Activated T-cell treated with anti-CD3 and anti-CD28 coated beads, Interleukin-2, amount 50 U/mL, for 4 hours (primary cell): ENCODE results near the gene STK17A. TPM values are rescaled to one million over a fixed set of nuclear protein-coding genes. Genes with fewer than 3 reads are reported as not detected.

Source experiments
- ATAC-seq, 2 donors: fragments of 200-7000 bp; cut with Tn5 transposase; one replicate each; pipeline ENCODE4 v1.10.0; 2021
- DNase-seq: peaks from one replicate; pipeline ENCODE4 v3.0.0-alpha.2; 2020
- H3K27me3 Mint-ChIP-seq: one replicate; pipeline ENCODE4 v1.8.0; 2021; ENCODE audit warnings: low read depth, mixed read lengths
- H3K36me3 Mint-ChIP-seq: one replicate; pipeline ENCODE4 v1.8.0; 2022; ENCODE audit warnings: mixed read lengths; ENCODE audit not compliant: insufficient read depth
- H3K4me1 Mint-ChIP-seq: one replicate; pipeline ENCODE4 v1.8.0; 2021; ENCODE audit warnings: low read depth, mixed read lengths
- H3K4me3 Mint-ChIP-seq: one replicate; pipeline ENCODE4 v1.8.0; 2021; ENCODE audit warnings: mild to moderate bottlenecking, moderate library complexity, mixed read lengths
- H3K9me3 Mint-ChIP-seq: one replicate; pipeline ENCODE4 v1.8.0; 2021; ENCODE audit warnings: mixed read lengths
- total RNA-seq, 3 donors: library from RNA; stranded (reverse); gene quantifications; one replicate each; pipeline ENCODE4 v1.2.1, GENCODE V29; 2021

The STK17A gene
- total RNA-seq, 3 donors from 2014 or later = 32.0 to 40.1 (median 33.3) TPM

DNA sequence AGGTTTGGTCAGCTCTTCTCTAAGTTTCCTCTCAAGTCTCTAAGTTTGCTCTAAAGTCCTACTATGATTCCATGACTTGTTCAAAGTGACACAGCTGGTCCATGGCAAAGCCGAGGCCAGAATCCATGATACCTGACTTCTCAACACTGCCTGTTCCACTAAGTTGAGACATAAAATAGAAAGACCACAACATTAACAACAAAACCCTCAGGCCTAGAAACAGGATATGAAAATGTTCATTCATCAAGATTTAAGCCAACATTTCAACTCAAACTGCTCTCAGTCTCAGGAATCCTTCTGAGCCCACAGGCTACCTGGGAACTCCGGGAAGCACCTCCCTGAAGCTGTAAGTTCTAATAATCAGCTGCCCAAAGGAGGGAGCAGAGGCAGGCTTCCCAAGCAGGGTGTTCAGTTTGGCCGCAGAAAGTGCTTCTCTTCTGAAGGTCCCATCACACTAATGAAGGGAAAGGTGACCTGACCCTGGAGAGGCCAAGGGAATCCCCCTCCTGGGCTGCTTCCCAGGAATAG is 62.9 kb downstream of the STK17A start:
- Mint-ChIP-seq H3K4me3 (no peak overlapping the region), H3K9me3 (no peaks in the 10 kb centered on the region), H3K27me3 (no peaks in the 10 kb centered on the region), H3K4me1 (peaks cover 89% of the 10 kb centered on the region), H3K36me3 (peaks cover 46% of the 10 kb centered on the region)
- DNase-seq (no peak), ATAC-seq (no peak)

DNA sequence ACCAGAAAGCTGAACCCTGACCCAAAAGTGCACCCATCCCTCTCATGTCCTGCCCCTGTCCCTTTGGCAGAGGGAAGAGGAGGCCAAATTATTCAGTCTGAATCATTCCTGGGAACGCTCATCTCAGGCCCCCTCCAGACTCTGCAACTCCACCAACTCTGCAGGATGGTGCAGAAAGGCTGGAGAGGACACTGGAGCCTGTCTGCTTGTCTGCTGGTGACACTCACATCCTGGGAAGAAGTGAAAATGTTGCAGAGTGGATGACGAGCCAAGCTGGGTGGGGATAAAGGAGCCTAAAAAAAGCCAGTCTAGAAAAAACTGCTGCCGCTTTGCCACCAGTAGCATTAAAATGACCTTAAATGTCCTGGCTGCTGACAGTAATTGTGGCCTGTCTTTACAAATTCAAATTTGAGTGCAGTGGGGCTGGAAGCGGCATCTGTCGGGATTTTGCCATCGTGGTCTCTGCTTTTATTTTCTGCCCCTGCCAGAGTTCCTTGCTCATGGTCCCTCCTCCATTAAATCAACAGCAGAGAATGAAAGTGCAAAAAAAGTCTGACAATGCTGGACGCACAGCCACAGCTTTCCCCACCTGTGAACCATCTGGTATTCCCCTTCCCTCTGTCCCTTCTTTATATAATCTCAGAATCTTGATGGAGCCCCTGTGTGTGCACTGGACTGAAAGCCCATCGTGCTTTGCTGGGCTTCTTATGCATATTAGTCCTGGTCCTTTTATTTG is 63.9 kb downstream of the STK17A start:
- H3K36me3 Mint-ChIP-seq = peaks cover 50% of the 10 kb centered on the region
- peak overlapping the region; percentile 19 for H3K4me3 Mint-ChIP-seq
- no peaks in the 10 kb centered on the region for H3K9me3 Mint-ChIP-seq
- ATAC-seq (no peak), DNase-seq (no peak)
- H3K4me1 Mint-ChIP-seq = peaks cover 92% of the 10 kb centered on the region
- H3K27me3 Mint-ChIP-seq = no peaks in the 10 kb centered on the region

DNA sequence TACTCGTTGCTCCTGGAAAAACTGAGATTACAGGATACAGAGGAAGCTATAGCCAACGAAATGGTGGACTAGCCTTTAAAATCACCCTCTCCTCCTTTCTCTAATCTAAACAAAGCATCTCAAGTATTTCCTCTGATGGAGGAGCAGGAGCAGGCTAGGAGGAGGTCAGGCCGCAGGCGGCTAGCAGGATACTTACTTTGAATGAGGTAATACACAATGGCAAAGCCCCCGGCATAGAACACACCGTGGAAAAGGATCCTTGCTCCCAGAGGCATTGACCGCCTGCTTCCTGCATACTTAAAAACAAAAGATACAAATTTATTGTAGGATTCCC is 64.4 kb downstream of the STK17A start:
- peaks cover 52% of the 10 kb centered on the region for H3K36me3 Mint-ChIP-seq
- no peaks in the 10 kb centered on the region for H3K9me3 Mint-ChIP-seq
- H3K27me3 Mint-ChIP-seq = no peaks in the 10 kb centered on the region
- DNase-seq = no peak
- peaks cover 97% of the 10 kb centered on the region for H3K4me1 Mint-ChIP-seq
- ATAC-seq = no peak
- peak overlapping the region; percentile 19 for H3K4me3 Mint-ChIP-seq

DNA sequence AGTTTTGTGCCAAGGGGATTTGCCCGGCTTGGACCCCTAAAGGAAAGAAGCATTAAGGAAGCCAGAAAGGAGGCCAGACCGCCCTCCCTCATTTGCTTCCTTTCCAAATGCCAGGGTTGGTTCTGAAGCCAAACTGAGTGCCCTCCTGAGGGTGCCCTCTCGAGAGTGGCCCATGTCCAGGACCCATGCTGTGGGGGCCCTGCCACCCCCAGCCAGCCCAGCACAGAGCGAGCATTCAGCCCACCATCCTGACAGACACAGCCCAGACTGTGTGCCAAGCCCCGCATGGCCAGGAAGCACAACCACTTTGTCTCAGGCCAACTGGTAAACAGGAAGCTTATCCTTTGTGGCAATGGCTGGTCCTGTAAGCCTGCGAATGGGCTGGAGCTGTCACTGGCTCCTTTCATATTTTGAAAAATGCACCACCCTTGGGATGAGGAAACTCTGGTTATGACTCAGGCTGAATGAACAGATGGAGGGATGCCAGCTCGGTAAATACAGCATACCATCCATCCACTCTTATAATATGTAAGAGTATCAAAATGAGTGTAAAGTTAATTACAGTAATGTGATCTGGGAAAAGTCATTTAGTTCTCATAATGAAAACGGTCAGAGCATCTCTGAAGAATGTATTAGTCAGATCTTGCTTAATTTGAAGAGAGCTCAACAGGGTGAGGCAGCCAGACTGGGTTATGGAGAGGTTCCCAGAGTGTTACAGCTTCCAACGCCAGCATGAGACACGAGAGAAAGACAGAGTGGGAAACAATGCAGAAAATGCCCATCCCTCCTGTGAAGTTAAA is 65.0 kb downstream of the STK17A start:
- H3K4me1 Mint-ChIP-seq = peaks cover 97% of the 10 kb centered on the region
- H3K36me3 Mint-ChIP-seq = peaks cover 49% of the 10 kb centered on the region

DNA sequence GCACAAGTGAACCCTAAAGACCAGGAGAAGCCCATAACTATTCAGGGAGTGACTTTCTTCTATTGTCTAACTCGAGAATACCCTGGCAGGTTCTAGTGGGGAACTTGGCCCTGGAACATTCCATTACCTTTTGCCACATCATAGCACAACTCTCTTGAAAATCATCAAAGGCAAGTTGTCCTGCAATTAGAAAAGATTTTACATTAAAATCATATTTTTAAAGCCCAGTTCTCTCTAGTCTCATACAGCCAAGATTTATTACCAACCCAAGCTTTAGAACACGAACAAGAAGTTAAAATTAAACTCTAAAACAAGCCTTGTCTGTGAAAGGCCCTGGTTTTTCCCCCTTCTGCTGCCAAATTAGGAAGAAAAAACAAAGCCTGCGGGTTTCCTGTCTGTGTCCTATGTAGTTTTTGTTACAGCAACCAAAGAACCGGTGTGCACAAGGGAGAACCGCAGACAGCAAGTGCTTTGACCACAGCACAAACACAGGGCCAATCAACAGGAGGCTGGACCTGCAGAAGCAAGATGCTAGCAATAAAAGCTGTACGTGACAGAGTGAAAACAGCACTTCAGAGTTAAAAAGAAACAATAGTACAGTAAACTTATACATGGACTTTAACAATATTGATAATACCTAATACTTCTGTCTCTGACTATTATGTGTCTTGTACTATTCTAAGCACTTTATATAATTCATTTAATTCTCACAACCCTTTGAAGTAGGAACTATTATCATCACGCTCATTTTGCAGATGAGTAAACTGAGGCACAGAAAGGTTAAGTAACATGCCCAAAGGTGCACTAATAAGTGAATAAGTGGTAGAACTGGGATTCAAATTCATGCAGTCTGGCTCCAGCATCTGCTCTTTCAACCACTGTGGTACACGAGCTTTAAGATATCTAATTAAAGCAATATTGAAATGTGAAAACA is 65.8 kb downstream of the STK17A start:
- peak overlapping the region; percentile 76 for H3K4me3 Mint-ChIP-seq

More for the DNA sequence above, 65.0 kb downstream of the STK17A start:
- Mint-ChIP-seq H3K4me3 (peak overlapping the region; percentile 76), H3K27me3 (no peaks in the 10 kb centered on the region), H3K9me3 (no peaks in the 10 kb centered on the region)
- ATAC-seq = peak; percentile 74 to 79
- DNase-seq = no peak

DNA sequence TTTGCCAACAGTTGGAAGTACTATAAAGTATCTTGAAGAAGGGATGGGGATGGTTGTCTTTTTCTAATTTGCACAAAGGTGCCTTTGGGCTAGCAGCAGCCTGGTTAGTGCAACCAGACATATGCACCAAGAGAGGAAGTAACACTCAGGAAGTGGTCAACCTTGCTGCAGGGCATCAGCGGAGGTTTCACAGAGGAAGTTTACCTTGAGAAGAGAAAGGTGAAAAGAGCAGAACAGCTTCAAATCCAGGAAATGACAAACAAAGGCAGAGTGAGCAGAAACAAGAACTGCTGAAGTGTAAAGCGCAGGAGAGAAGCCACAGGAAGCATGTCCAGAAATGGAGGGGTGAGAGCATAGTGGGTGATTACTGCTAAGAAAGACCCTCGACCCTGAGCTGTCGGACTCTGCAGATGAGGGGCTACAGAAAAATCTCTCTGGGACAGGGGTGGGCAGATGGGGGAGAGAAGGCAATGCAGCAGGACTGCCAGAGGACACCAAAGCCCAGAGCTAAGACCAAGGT is 66.9 kb downstream of the STK17A start:
- Mint-ChIP-seq H3K27me3 (no peaks in the 10 kb centered on the region), H3K36me3 (peaks cover 39% of the 10 kb centered on the region), H3K4me3 (peak overlapping the region; percentile 76), H3K9me3 (no peaks in the 10 kb centered on the region), H3K4me1 (peaks cover 95% of the 10 kb centered on the region)
- peak; percentile 40 for DNase-seq
- ATAC-seq = peak; percentile 36 to 42

More for the DNA sequence above, 65.8 kb downstream of the STK17A start:
- peaks cover 96% of the 10 kb centered on the region for H3K4me1 Mint-ChIP-seq
- peaks cover 43% of the 10 kb centered on the region for H3K36me3 Mint-ChIP-seq
- H3K9me3 Mint-ChIP-seq = no peaks in the 10 kb centered on the region
- DNase-seq (peak; percentile 47), ATAC-seq (peak; percentile 41 to 46)
- no peaks in the 10 kb centered on the region for H3K27me3 Mint-ChIP-seq

DNA sequence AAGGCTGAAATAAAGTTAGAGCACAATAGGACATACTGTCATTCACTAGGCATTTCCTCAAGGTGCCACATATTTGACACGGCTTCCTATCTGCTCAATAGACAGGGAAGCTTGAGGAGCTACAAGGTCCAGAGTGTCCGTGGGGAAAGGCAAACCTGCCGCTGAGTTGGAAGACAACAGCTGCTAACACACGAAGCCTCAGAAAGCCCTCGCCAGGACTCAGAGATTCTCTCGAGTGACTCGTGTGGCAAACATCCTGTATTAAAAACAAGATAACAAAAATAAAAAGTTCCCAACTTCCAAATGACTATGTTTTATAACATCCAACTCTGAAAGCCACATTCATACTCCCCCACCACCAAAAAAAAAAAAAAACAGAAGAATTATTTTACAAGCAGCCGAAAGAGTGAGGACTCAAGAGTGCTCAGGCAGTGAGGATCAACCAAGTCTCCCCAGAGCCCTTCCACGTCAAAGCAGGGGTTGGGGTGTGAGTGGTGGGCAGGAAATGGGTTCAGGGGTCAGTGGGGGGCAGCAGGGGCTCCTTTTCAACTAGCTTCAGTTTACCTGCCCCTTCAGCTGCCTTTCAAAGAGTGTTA is 67.6 kb downstream of the STK17A start:
- peak overlapping the region; percentile 76 for H3K4me3 Mint-ChIP-seq
- DNase-seq (no peak), ATAC-seq (no peak)
- H3K36me3 Mint-ChIP-seq = peaks cover 34% of the 10 kb centered on the region
- no peaks in the 10 kb centered on the region for H3K9me3 Mint-ChIP-seq
- H3K4me1 Mint-ChIP-seq = peaks cover 90% of the 10 kb centered on the region
- no peaks in the 10 kb centered on the region for H3K27me3 Mint-ChIP-seq

DNA sequence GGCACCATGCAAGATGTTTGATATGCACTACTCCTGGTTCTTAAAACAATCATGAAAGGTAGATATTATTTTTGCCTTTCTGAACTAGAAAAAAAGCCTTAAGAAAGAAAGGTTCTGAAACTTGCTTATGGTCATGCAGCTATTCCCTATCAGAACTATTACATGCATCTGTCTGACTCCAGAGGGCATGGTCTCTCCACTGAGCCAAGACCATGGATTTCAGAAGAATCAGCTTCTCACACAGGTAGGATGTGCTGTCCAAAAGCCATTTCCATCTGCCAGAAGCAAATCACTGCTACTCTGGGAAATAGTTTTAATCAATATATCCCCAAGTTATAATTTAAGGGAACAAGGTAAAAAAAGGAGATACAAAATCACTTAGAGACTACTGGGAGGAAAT is 69.5 kb downstream of the STK17A start:
- no peak for DNase-seq
- no peak overlapping the region for H3K4me3 Mint-ChIP-seq
- H3K4me1 Mint-ChIP-seq = peaks cover 81% of the 10 kb centered on the region
- no peaks in the 10 kb centered on the region for H3K9me3 Mint-ChIP-seq
- ATAC-seq = no peak
- H3K36me3 Mint-ChIP-seq = peaks cover 23% of the 10 kb centered on the region
- H3K27me3 Mint-ChIP-seq = no peaks in the 10 kb centered on the region

DNA sequence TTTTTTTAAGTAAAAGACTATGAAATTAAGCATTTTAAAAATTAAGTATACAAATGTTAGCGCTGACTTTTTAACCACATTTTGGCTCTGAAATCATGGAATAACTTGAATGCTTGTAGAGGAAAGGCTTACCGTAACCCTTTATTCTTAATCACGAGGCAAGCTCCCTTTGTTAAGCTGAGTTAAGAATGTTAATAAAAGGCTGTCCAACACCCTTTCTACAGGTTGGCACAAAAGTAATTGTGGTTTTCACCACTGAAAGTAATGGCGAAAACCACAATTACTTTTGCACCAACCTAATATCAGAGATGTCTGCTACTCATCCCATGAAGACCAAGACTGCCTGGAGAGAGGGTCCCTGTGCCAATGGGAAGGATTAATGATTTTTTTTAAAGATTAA is 70.6 kb downstream of the STK17A start:
- H3K4me3 Mint-ChIP-seq = no peak overlapping the region
- no peak for ATAC-seq
- DNase-seq = no peak
- H3K36me3 Mint-ChIP-seq = peaks cover 24% of the 10 kb centered on the region
- H3K9me3 Mint-ChIP-seq = no peaks in the 10 kb centered on the region
- H3K4me1 Mint-ChIP-seq = peaks cover 78% of the 10 kb centered on the region
- H3K27me3 Mint-ChIP-seq = no peaks in the 10 kb centered on the region

DNA sequence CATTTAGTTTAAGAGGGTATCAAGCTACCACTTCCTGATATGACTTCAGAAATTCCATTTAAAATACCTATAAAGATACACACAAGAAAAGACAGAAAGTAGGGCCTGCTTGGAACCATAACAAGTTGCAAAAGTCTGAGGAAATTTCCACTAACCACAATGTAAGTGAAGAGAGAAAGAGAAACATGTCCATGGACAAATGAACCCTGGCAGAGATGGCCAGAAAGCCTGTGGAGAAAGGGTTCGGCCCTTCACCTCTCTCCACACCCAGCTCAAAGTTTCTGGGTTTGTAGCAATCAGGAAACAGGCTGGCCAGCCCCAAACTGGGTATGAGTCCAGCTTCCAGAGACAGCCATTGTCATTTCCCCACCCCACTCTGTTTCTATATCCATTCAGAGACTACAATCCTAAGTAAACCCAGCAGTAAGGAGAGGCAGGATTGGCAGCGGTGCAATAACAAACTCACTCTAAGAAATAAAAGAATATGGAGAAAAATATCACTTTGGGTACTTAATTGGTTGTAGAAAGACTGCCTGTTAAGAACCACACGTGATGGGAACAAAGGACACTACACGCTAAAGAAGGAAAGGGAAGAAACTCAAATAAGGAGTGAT is 71.1 kb downstream of the STK17A start:
- no peaks in the 10 kb centered on the region for H3K9me3 Mint-ChIP-seq
- ATAC-seq (no peak), DNase-seq (no peak)
- no peaks in the 10 kb centered on the region for H3K27me3 Mint-ChIP-seq
- no peak overlapping the region for H3K4me3 Mint-ChIP-seq
- H3K4me1 Mint-ChIP-seq = peaks cover 78% of the 10 kb centered on the region
- H3K36me3 Mint-ChIP-seq = peaks cover 27% of the 10 kb centered on the region

DNA sequence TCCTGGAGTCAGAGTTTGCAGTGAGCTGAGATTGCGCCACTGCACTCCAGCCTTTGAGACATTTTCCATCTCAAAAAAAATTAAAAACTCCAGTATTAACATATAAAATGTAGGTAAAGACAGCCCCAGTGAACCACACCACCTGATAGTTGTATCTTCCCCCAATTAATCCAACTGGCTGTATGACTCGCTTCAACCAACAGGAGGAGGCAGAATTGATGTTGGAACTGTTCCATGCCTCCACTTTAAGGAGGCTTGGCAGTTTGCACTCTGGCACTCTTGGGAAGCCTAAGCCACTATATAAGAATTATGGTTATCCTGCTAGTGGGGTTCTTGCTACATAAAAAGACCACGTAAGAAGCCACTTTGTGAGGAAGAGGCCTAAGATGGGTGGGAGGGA is 72.7 kb downstream of the STK17A start:
- H3K4me1 Mint-ChIP-seq = peaks cover 76% of the 10 kb centered on the region
- H3K9me3 Mint-ChIP-seq = no peaks in the 10 kb centered on the region
- H3K36me3 Mint-ChIP-seq = peaks cover 30% of the 10 kb centered on the region
- ATAC-seq = no peak
- no peak for DNase-seq
- H3K4me3 Mint-ChIP-seq = no peak overlapping the region
- H3K27me3 Mint-ChIP-seq = no peaks in the 10 kb centered on the region

DNA sequence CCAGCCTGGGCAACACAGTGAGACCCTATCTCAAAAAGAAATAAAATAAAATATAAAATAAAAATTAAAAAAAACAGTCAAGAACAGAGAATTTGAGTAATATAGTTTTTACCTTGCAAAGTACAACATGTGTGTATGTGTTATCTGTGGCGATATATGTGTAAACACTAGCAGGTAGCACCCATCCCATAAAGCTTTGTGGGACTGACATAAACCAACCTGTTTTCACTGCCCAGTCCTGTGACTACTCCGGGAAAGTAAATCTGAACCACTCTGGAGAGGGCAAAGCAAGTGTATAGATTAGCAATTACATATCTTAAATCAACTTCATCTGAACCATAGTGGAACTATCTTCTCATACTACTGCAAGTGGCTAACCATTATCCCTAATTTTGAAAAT is 74.1 kb downstream of the STK17A start:
- Mint-ChIP-seq H3K27me3 (no peaks in the 10 kb centered on the region), H3K9me3 (no peaks in the 10 kb centered on the region), H3K4me3 (no peak overlapping the region), H3K36me3 (peaks cover 31% of the 10 kb centered on the region), H3K4me1 (peaks cover 67% of the 10 kb centered on the region)
- DNase-seq (no peak), ATAC-seq (no peak)
